SH-SY5Y (cell line): Measurements from ENCODE around the gene UXS1.

Experiments
- GATA2 ChIP-seq: IDR thresholded peaks from 2 replicates; pipeline ENCODE4 v1.6.1; 2011; ENCODE audit warnings: mild to moderate bottlenecking, low read depth, low read length
- GATA3 ChIP-seq: IDR thresholded peaks from 2 replicates; pipeline ENCODE4 v1.6.1; 2011; ENCODE audit warnings: low read depth, mild to moderate bottlenecking, low read length, moderate library complexity

- TF ChIP-seq GATA2 (no peak), GATA3 (no peak)
These were observed 99.8 kb downstream of the UXS1 start for GRCh38 chr2:106094131-106094841.
